Measurements from ENCODE around the gene CHST6.
A peak's percentile ranks its signal among the peaks of the same experiment; 100 is the strongest.
"Not testable (repeated sequence)": the region's sequence is repeated elsewhere in the genome, so short reads cannot be mapped to it uniquely, and the experiment has no call there.

The CHST6 gene

GRCh38 chr16:75472908-75473877 is 22.0 kb downstream of the CHST6 start:
- no peak for DNase-seq

- DNase-seq, result peak; percentile 53
Measured at GRCh38 chr16:75471723-75472633, 23.3 kb downstream of the CHST6 start.

- no peak for DNase-seq
Measured at GRCh38 chr16:75466760-75467159, 28.5 kb downstream of the CHST6 start.

GRCh38 chr16:75464122-75464918 is 30.9 kb downstream of the CHST6 start, which contains the start of gene TMEM170A:
Gene TMEM170A (minus strand): TSS chr16:75464689. CDS start chr16:75464600, 89 bp downstream.
- DNase-seq, result peak; percentile 99

- DNase-seq, result peak; percentile 42
Measured at GRCh38 chr16:75463389-75464121, 31.7 kb downstream of the CHST6 start.

- DNase-seq, result no peak
Measured at GRCh38 chr16:75462806-75463205, 32.4 kb downstream of the CHST6 start.

- no peak for DNase-seq
Measured at GRCh38 chr16:75461575-75461974, 33.7 kb downstream of the CHST6 start.

- DNase-seq, result no peak
Measured at GRCh38 chr16:75460446-75460845, 34.8 kb downstream of the CHST6 start.

- no peak for DNase-seq
Measured at GRCh38 chr16:75459691-75460090, 35.5 kb downstream of the CHST6 start.

- DNase-seq, result no peak
Measured at GRCh38 chr16:75458439-75458838, 36.8 kb downstream of the CHST6 start.

- DNase-seq, result no peak
Measured at GRCh38 chr16:75458029-75458428, 37.2 kb downstream of the CHST6 start.

GRCh38 chr16:75457485-75458021 is 37.7 kb downstream of the CHST6 start:
- no peak for DNase-seq

- DNase-seq, result no peak
Measured at GRCh38 chr16:75456971-75457370, 38.3 kb downstream of the CHST6 start.

- not testable (repeated sequence) for DNase-seq
Measured at GRCh38 chr16:75456486-75456885, 38.8 kb downstream of the CHST6 start.

- no peak for DNase-seq
Measured at GRCh38 chr16:75455677-75456076, 39.6 kb downstream of the CHST6 start.

GRCh38 chr16:75452464-75453190 is 42.6 kb downstream of the CHST6 start:
- DNase-seq, result no peak

- DNase-seq, result no peak
Measured at GRCh38 chr16:75446416-75446815, 48.8 kb downstream of the CHST6 start.

- DNase-seq, result no peak
Measured at GRCh38 chr16:75445298-75445697, 49.9 kb downstream of the CHST6 start.

- no peak for DNase-seq
Measured at GRCh38 chr16:75443298-75443697, 51.9 kb downstream of the CHST6 start.

- DNase-seq, result peak; percentile 91
Measured at GRCh38 chr16:75433732-75434413, 61.4 kb downstream of the CHST6 start.
